ENCODE data around the gene MARK1. TPM values are rescaled to one million over a fixed set of nuclear protein-coding genes. Genes with fewer than 3 reads are reported as not detected.

The MARK1 gene
- 6.6 and 8.8 TPM in 2 replicates for total RNA-seq (2014; rRNA removed; shearing (Covaris generic))

DNA sequence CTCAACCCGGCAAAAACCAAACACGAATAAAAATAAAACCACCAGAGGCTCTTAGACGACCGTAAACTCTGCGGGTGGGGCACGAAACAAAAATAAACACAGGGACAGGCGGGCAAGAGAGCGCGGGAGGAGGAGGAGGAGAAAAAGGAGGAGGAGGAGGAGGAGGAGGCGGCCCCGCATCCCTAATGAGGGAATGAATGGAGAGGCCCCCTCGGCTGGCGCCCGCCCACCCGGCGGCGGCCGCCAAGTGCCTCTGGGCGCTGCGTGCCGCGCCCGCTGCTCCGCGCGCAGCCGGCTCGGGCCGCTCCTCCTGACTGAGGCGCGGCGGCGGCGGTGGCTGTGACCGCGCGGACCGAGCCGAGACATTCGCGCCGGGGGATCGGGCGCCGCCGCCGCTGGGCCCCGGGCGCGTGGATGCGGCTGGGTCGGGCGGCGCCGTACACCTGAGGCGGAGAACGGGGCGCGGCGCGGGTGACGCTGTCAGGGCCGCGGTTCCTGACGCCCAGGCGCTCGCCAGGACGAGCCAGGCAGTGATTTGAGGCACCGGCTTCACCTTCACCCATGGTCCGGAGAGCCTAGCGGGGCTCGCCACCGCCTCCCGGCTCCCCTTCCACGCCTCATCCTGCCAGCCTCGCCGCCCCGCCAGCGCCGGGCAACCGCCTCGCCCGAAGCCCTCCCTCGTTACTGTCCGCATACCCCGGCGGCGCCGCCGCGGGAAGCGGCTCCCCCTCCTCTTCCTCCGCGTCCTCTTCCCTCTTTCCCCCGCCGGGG, at the start of gene MARK1:
MARK1 (plus strand) TSS at position 229 of the 771 bp plus-strand sequence. CDS start 687 bp downstream, outside the sequence.
- DNase-seq (ENCODE audit: low read depth) = peak; percentile 86

DNA sequence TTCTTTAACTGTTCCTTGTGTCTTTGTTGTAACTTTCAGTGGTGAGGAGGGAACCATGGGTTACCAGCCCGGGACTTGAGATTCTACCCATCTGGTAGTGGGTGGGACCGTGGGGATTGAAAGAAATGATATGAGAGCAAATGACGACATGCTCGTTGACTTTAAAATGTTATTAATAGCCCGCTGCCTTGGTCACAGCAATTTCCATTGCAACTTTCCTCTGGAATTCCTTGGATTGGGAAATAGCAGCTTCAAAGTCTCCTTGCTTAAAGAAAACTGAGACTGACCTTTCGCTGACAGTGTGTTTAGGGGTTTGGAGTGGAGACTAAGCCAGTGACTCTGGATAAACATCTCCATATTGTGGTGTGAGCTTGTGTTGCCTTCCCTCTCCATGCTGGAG, 44.2 kb upstream of the MARK1 start:
- DNase-seq (ENCODE audit: low read depth) = no peak

DNA sequence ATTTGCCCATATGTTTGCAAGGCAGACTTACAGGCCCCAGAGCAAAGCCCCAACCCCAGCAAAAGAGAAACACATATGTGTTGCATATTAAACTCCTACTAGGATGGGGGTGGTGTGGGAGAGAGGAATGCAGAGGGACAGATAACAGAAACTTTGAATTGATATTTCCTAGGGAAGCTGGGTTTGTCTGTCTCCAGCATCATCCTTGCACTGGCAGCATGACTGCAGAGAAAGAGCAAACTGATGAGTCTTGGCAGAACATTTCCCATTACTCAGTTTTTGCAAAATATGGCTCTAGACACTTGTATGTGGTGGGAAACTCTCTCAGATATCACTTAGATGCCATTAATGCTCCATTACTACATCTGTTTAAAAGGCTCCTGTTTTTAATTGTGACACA, 43.8 kb upstream of the MARK1 start:
- DNase-seq (ENCODE audit: low read depth) = no peak

DNA sequence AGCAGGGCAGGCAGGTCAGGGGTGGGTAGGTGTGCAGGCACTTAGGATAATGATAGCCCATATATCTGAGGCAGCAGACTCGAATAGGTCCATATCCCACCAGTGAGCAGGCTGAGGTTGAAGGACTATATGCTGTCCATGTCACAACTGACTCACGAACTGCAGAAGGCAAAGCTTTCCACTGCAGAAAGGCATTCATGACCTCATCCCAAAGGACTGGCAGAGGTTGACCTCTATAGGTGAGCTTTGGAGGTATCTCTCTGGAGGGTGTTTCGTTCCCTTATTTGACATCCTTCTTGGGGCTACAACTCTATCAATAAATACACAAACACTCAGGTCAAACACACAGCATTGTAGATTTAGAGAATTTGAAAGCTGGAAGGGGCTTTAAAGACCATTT, 42.8 kb upstream of the MARK1 start:
- no peak for DNase-seq (ENCODE audit: low read depth)

DNA sequence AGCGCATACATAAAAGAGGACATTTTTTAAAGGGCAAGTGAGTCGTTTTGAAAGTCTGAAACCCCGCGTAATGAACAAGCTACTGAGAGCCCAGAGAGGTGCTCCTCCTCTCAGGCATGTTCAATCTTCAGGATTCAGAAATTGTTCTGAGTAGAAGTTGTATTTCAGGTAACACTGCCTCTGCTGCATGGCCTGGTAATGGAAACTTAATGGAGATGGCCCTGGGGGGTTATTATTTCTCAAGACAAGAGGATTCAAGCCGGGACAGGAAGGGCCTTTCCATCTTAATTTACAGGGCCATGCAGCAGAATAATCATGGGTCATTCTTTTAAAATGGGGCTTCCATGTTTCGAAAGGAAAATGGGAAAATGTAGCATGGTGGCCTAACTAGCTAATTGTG, 42.1 kb upstream of the MARK1 start:
- no peak for DNase-seq (ENCODE audit: low read depth)

DNA sequence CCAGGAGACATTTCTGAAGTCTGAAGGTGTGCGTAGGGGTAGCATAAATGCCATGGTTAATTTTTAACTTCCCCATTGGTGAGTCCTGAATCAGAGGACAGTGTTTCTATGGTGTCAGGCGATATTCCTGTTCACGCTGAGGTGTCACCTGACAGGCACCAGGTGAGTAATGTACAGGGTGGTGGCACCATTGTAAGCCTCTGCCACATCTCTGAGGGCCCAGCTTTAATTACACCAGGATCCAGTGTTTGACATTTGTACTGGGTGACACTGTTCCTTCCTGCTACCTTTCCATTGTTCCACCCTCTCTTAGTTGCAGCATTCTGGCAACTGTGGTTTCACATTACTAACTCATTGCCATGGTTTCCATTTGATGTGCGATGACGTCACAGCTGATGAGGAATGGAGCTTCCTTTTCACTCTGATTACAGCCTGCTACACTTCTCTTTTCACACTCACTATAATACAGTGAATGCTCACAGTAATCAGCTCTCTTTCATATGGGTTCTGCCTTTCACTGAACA, 40.6 kb upstream of the MARK1 start:
- DNase-seq (ENCODE audit: low read depth) = peak; percentile 74

DNA sequence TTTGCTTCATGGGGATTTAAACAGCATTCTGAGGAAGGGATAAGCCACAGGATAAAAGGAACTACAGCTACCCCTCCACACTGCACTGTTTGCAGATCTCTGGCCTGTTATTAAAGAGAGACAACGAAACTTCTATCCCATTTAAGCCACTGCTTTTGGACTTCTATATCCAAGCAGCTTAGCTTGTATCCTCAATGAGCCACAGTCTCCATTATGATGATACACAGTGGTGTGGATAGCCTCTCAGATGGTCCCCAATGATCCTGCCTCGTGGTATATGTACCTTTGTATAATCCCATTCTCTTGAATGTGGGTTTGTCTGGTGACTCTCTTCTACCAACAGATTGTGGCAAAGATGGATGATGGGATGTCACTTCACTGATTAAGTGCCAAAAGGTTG, 36.0 kb upstream of the MARK1 start:
- no peak for DNase-seq (ENCODE audit: low read depth)

DNA sequence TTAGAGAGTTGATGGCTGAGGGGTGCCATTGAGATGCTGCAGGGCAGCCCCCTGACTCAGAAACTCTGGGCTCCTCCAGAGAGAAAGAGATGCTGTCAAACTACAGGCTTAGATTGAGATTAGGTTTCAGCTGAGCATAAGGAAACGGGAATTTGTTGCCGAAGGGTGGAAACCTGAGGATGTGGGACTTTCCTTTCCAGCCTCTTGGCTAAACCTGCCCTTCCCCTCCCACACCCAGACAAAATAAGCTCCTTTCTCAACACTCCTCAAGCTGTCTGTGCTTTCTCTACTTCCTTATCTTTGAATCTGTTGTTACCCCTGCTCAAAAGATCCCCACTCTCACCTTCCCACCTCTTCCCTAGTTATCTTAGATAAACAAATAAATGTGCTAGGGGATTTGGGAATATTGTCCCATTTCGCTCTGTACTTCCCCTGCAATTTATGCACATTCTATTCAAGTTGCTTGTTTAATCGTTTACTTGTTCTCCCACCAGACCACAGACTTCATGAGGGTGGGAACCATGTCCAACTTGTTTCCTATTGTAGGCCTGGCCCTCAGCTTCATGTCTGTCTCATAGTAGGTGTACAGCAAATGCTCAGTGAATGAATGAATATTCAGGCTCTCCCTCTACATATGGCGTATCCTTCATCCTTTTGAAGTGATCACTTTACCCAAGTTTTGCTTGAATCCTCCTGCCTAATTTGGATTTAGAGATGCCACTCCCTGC, 30.6 kb upstream of the MARK1 start:
- peak; percentile 63 for DNase-seq (ENCODE audit: low read depth)

DNA sequence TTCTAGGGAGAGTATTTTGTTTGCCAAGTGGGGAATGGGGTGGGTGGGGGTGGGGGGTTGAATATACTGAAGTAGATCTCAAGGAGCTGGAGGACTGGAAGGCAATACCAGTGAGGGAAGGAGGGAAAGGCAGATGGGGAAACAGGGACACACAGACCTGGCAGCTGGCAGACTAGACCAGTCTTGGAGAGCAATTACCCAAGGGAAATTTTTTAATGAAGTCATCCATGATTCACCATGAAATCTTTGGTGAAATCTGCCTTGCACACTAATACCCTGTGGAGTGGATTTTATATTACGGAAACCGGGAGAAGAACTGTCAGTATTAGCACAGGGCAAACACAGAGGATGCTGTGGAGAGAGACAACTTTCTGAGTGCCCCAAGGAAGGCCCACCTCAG, 29.7 kb upstream of the MARK1 start:
- DNase-seq (ENCODE audit: low read depth) = peak; percentile 73

DNA sequence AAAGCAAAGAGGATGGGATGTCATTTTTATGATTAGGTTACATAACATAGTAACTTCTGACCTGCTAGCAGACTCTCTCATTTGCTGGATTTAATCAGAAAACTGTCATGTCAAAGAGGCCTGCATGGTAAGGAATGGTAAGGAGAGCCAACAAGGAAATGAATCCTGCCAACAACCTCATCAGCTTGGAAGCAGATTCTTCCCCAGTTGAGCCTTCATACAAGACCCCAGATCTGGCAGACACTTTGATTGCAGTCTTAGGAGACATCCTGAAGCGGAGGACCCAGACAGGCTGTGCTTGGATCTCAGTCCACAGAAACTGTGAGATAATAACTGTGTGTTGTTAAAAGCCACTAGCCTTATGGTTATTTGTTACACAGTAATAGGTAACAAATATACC, 27.6 kb upstream of the MARK1 start:
- DNase-seq (ENCODE audit: low read depth) = no peak

DNA sequence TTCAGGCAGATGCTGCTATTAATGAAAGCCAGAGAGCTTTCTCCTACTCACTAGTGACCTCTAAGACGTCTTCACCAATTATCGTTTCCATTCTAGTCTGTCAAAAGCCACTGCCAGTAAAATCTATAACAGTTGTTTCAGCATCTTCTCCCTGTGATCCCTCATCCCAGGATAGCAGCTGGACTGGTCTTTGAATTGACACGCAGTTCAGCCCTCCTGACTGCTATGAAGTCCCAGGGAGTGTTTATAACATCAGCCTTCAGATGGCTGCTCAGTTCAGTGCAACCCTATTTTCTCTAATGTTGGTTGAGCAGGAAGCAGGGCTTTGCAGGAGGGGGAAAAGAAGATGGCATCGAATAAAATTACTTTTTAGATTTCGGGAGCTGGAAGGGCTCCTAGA, 23.6 kb upstream of the MARK1 start:
- no peak for DNase-seq (ENCODE audit: low read depth)

DNA sequence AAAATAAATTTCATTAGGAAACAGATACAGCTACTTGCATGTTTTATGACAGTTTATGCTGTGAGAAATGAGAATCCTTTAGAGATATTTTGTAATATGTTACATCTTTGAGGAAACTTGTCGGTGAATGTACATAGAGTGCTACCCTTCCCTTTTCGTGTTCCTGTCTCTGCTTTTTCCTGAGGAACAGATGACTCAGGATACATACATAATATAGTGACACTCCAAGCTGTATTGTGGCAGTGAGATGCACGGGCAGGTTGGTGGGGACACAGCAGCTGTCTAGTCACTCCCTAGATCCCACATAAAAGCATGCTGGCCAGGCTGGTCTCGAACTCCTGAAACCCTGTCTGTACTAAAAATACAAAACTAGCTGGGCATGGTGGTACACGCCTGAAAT, 20.9 kb upstream of the MARK1 start:
- no peak for DNase-seq (ENCODE audit: low read depth)

DNA sequence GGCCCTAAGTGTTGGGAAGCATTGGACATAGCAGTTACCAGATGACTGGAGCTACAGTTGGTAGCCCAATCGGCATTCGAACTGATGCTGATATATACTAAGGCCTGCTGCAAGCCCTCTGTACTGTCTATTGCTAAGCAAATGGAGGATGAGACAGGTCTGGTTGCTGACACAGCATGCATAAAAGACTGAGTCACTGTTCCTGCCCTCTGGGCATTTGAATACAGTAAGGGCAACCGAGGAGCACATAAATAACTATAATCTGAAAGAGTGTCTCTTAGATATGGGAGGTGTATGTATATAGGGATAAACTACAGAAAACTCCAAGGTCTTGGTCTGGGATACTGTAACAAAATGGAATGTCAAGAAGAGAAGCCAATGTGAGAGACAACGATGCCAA, 16.8 kb upstream of the MARK1 start:
- DNase-seq (ENCODE audit: low read depth) = peak; percentile 69

DNA sequence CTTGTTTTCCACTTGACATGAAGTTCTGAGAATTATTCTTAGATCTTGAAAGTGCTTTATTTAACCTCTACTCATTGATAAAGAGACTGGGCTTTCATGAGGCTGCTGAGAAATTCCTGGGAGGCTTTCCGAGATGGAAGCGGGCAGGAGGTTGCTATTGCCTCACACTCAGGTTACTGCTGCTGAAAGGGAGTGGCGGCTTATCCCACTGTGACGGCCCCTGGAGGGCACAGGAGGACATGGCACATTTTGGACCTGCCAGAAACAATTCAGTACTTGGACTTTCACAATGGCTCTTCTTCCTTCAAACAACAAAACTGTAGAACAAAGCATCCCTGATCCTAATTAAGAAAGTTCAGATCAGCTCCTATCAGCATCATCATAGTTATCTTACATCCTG, 16.2 kb upstream of the MARK1 start:
- peak; percentile 34 for DNase-seq (ENCODE audit: low read depth)

DNA sequence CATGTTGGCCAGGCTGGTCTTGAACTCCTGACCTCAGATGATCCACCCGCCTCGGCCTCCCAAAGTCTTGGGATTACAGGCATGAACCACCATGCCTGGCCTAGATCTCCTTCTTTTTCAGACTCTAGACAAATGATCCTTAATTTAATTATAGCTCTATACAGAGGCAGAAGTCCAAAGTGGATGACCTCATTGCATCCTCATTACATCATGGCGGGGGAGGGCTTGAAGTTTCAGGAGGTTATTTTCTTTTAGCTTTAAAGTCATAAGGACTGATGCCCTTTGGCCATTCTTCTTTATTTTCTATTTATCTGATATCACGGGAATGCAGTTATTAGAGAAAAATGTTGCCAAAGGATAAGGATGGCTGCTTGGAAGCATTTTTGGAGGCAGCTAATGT, 14.1 kb upstream of the MARK1 start:
- DNase-seq (ENCODE audit: low read depth) = no peak

DNA sequence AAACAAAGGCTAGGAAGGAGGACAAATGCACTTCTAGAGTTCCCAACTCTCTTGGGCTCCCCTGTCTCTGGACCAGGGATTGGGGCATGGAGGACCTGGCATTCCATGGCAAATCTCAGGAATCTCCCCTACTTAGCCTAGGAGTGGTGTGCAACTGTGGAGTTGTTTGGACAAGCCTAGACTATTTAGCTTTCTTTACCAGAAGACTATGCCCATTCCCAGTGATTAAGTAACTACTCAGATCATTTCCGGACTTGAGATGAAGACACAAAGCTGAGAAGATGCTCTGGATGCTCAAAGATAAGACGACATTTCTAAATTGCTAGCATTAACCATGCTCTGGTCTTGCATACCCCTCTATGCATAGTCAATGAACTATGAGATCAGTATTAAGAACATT, 13.7 kb upstream of the MARK1 start:
- no peak for DNase-seq (ENCODE audit: low read depth)

DNA sequence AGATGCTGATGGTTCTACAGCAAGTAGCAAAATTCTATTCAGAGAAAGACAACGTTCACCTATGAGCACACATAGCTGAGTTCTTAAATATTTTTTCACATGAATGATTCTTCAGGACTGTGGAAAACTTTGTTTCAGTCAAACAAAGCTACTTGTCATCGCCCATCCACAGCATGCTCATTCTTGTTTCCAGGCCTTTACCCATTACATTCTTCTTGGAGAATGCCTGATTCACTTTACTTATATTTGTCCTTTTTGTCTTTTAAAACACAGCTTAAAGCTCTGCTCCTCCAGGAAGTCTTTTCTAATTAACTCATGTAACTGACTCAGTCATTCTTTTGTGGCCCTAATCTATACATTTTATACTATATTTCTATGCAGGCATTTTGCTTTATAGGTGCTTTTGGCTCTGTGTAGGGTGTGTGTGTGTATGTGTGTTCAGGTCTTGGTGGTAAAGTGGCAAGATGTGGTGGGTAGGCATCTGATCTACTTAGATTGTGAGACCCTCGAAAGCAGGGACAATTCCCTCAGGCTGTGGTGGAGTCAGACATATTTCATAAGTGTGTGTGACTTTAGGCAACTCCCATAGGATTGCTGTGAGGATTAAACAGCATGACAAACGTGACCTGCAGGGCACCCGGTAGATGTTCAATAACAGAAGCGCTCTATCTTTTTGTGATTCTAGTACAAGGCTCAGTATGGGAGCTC, 11.8 kb upstream of the MARK1 start:
- DNase-seq (ENCODE audit: low read depth) = no peak

DNA sequence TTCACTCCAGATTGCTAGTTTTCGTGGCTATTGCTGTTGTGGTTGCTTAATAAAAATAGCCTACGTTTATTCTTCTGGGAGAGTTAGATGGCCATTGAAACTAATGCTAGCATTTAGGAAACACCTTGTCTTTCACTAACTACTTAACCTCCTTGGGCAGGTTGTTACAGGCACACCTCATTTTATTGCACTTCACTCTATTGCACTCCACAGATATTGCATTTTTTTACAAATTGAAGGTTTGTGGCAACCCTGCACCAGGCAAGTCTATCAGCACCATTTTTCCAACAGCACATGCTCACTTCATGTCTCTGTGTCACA, 11.3 kb upstream of the MARK1 start:
- DNase-seq (ENCODE audit: low read depth) = no peak

DNA sequence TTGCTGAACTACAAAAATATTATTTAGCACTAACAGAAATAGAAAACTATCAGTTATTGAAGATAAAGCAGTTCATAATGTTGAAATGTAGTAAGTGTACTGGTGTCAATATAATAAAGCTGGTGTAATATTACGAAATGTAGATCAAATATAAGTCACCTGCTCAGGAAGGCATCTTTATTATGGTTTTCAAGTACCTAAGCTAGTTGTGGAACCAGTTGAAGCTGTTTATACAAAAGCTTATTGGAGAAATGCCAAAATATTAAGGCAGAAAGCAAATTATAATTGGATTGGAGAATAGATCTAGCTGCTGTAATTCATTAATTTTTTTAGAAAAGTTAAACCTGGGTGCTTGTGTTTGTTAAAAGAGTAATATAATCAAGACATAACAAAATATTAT, 6.2 kb upstream of the MARK1 start:
- no peak for DNase-seq (ENCODE audit: low read depth)

DNA sequence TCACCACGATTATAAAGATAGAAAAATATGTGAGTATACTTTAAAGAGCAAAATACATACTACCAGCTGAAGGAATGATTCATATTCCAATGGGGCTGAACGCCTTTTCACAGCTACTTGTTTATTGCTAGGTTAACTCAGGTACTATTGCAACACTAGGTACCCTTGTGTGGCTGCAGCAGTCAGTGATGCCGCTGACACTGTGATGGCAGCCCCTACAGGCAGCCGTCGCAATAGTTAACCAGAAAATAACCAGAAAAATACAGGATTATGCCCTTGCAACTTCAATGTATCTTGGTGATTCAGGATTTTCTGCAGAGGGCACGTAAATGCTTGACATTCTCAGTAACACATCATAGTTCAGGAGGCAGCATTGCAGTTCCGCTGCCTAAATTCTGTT, 1.6 kb upstream of the MARK1 start:
- no peak for DNase-seq (ENCODE audit: low read depth)

DNA sequence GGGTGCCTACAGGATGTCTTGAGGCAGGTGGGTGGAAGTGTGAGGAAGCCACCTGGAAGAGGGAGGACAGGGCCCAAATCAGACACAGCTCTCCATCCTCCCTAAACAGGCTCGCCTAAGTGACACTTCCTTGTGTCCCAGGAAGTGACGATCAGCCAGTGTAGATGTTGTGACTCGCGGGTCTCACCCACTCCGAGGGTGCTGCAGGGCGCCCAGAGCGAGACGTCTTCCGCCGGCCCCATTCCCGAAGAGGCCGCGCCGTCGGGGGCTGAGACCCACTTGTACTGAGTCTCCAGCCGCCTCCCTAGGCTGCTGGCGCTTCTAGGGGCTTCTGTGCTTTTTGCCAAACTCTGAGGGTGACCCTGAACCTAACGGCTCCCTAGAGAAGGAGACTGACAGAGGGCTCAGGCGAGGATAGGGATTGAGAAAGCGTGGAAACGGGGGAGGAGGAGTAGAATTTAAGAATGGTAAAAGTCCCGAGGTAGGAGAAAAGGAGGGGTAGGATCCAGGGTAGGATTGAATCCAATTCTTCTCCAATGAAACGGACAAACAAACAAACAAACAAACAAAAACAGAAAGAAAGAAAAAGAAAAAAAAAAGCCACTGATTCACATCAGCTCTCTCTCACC, 543 bp upstream of the MARK1 start:
- DNase-seq (ENCODE audit: low read depth) = peak; percentile 46

Data from Daoy (cell line).